Peyer's patch (tissue), 4 donors: ENCODE data around the gene PCDHGA5. TPM values are rescaled to one million over a fixed set of nuclear protein-coding genes. Genes with fewer than 3 reads are reported as not detected.
"Not testable (repeated sequence)": the region's sequence is repeated elsewhere in the genome, so short reads cannot be mapped to it uniquely, and the experiment has no call there.

Source experiments
- DNase-seq, 3 donors: peaks; one replicate each; pipeline ENCODE4 v3.0.0-alpha.2; 2017 to 2019
- H3K27ac ChIP-seq, 4 donors: fragments of 200-600 bp; sonication (generic); one replicate each; pipeline ENCODE4 v1.5.1; 2016 to 2019
- H3K27me3 ChIP-seq, 2 donors: fragments of 200-600 bp; sonication (generic); one replicate each; pipeline ENCODE4 v1.5.1; 2019
- H3K36me3 ChIP-seq, 3 donors: fragments of 200-600 bp; sonication (generic); one replicate each; pipeline ENCODE4 v1.5.1; 2016 to 2019
- H3K4me1 ChIP-seq, 4 donors: fragments of 200-600 bp; sonication (generic); one replicate each; pipeline ENCODE4 v1.5.1; 2016 to 2019
- H3K4me3 ChIP-seq, 4 donors: fragments of 200-600 bp; sonication (generic); 1 replicate in 3 of 4; 2 replicates in 1 of 4; pipeline ENCODE4 v1.5.1; 2016 to 2019; ENCODE audit warnings: mild to moderate bottlenecking in 1 of 4
- H3K9me3 ChIP-seq, 4 donors: fragments of 200-600 bp; sonication (generic); one replicate each; pipeline ENCODE4 v1.5.1; 2016 to 2019; ENCODE audit warnings: mild to moderate bottlenecking in 1 of 4
- CTCF ChIP-seq, 6 experiments: fragments of 450-650 bp in 4 of 6; fragments of 200-600 bp in 2 of 6; sonication (generic) in 1 of 6; IDR thresholded peaks; one replicate each; pipeline ENCODE4 v1.5.1; 2017 to 2019; ENCODE audit warnings: antibody characterized with exemption in 6 of 6, mild to moderate bottlenecking in 3 of 6, moderate library complexity in 1 of 6
- POLR2A ChIP-seq, 2 donors: fragments of 450-650 bp; IDR thresholded peaks; one replicate each; pipeline ENCODE4 v1.5.1; 2017; ENCODE audit warnings: antibody characterized with exemption in 2 of 2, mild to moderate bottlenecking in 2 of 2, moderate library complexity in 2 of 2
- total RNA-seq, 4 donors: library from RNA; depleted of rRNA; stranded (reverse); fragments of >200 nt; gene quantifications; one replicate each; pipeline ENCODE4 v1.1.0, GENCODE V29; 2016

Gene PCDHGA5
- total RNA-seq = 10 to 100 TPM in 1 of 4 donors, 1 to 10 TPM in 2, under 1 TPM in 1; 0.94 to 10.7 (median 1.7) TPM

GRCh38 chr5:141363952-141364660, at the start of gene PCDHGA5:
PCDHGA5 (plus strand) TSS chr5:141364162; CDS start chr5:141364331, 169 bp downstream.
- H3K36me3 ChIP-seq = no peaks in the 10 kb centered on the region
- H3K27ac ChIP-seq = no peak within 1 kb of the TSS
- DNase-seq = no peak
- H3K4me1 ChIP-seq = no peaks in the 10 kb centered on the region
- H3K4me3 ChIP-seq = no peak within 1 kb of the TSS
- TF ChIP-seq CTCF (IDR thresholded peaks at IDR 0.05) (no peak), POLR2A (IDR thresholded peaks at IDR 0.05) (no peak)
- H3K27me3 ChIP-seq = no peaks in the 10 kb centered on the region
- H3K9me3 ChIP-seq = peaks cover 0 to 80% (median 10%) of the 10 kb centered on the region in 4 donors

GRCh38 chr5:141316963-141317362, 47.0 kb upstream of the PCDHGA5 start:
- H3K36me3 ChIP-seq = peaks cover 0 to 53% (median 0%) of the 10 kb centered on the region in 3 donors
- peaks cover 0 to 79% (median 27%) of the 10 kb centered on the region in 4 donors for H3K9me3 ChIP-seq
- H3K27me3 ChIP-seq, H3K4me1 ChIP-seq, DNase-seq, H3K4me3 ChIP-seq, H3K27ac ChIP-seq: not testable (repeated sequence)

GRCh38 chr5:141319202-141319601, 44.8 kb upstream of the PCDHGA5 start:
- H3K4me3 ChIP-seq = no peak overlapping the region
- peaks cover 0 to 4% (median 0%) of the 10 kb centered on the region in 4 donors for H3K4me1 ChIP-seq
- peaks cover 0 to 61% (median 25%) of the 10 kb centered on the region in 4 donors for H3K9me3 ChIP-seq
- no peaks in the 10 kb centered on the region for H3K27me3 ChIP-seq
- no peak for TF ChIP-seq CTCF (IDR thresholded peaks at IDR 0.05)
- no peak for TF ChIP-seq POLR2A (IDR thresholded peaks at IDR 0.05)
- peaks cover 0 to 39% (median 0%) of the 10 kb centered on the region in 3 donors for H3K36me3 ChIP-seq
- no peak overlapping the region for H3K27ac ChIP-seq
- no peak for DNase-seq

GRCh38 chr5:141319699-141320098, 44.3 kb upstream of the PCDHGA5 start:
- H3K27ac ChIP-seq = no peak overlapping the region
- H3K4me3 ChIP-seq = peak overlapping the region; percentile 60 to 71 (median 66)
- H3K27me3 ChIP-seq = no peaks in the 10 kb centered on the region

GRCh38 chr5:141320225-141321169, 43.5 kb upstream of the PCDHGA5 start, which contains the start of gene TAF7:
TAF7 (minus strand) TSS chr5:141320784; CDS start chr5:141320044, 740 bp downstream.
- peaks cover 0 to 50% (median 25%) of the 10 kb centered on the region in 4 donors for H3K9me3 ChIP-seq
- peaks cover 0 to 39% (median 0%) of the 10 kb centered on the region in 3 donors for H3K36me3 ChIP-seq
- H3K4me1 ChIP-seq = peaks cover 0 to 4% (median 0%) of the 10 kb centered on the region in 4 donors
- H3K4me3 ChIP-seq = peak within 1 kb of the TSS; percentile 60 to 71 (median 66)
- H3K27me3 ChIP-seq = no peaks in the 10 kb centered on the region
- DNase-seq = peak; percentile 86 to 95 (median 93)
- TF ChIP-seq CTCF (IDR thresholded peaks at IDR 0.05) (peak; percentile 72 to 85 (median 78)), POLR2A (IDR thresholded peaks at IDR 0.05) (peak; percentile 87)
- peak within 1 kb of the TSS; percentile 84 to 94 (median 88) for H3K27ac ChIP-seq

More at GRCh38 chr5:141319699-141320098, 44.3 kb upstream of the PCDHGA5 start:
- no peak for DNase-seq
- H3K36me3 ChIP-seq = peaks cover 0 to 39% (median 0%) of the 10 kb centered on the region in 3 donors
- H3K9me3 ChIP-seq = peaks cover 0 to 58% (median 25%) of the 10 kb centered on the region in 4 donors
- peaks cover 0 to 4% (median 0%) of the 10 kb centered on the region in 4 donors for H3K4me1 ChIP-seq
- TF ChIP-seq POLR2A (IDR thresholded peaks at IDR 0.05) (no peak), CTCF (IDR thresholded peaks at IDR 0.05) (no peak)
